ENCODE data around the gene USPL1.

USPL1 gene

DNA sequence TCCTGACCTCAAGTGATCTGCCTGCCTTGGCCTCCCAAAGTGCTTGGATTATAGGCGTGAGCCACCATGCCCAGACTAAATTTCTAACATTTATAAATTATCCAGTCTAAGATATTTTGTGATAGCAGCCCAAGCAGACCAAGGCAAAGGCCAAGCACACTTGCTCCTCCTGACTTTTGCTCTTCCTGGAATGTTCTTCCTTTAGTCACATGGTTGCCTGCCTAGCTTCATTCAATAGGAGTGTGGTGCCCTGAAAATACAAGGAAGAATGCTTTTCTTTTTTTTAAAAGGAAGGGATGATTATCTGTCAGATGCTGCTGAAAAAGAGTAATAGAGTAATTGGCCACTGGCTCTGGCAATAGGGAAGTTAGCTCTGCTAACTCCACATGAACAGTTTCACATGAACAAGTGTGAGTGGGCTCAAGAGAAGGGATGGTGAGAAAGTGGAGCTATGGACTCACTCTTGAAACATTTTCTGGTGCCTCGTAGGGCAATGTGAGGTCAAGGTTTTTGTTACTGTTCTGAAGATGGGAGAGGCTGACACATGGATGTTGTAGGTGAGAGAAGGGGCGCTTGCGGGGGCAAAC lies 47.1 kb downstream of the USPL1 start:
- DNase-seq = no peak

DNA sequence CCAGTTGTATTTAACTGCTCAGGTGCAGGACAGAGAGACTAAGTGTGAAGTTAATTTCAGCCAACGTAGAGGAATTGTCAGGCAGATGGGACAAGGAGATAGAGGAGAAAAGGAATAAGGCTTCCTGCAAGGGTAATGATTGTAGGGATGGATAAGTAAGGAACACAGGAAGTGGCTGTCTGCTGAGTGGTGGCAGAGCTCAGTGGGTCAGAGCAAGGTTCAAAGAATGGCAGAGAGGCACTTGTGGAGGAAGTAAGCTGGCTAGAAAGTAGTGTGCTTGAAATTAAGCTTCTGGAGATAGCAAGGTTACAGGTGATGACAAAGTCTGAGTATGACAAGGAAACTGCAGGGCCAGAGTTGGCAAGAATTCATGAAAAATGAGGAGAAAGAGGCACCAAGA lies 47.9 kb downstream of the USPL1 start:
- DNase-seq = no peak

GRCh38 chr13:30666113-30666512 lies 48.4 kb downstream of the USPL1 start:
- no peak for DNase-seq

GRCh38 chr13:30667014-30667413 lies 49.3 kb downstream of the USPL1 start:
- DNase-seq = no peak

GRCh38 chr13:30668312-30668711 lies 50.6 kb downstream of the USPL1 start:
- no peak for DNase-seq

GRCh38 chr13:30671271-30671815 lies 53.6 kb downstream of the USPL1 start:
- no peak for DNase-seq

DNA sequence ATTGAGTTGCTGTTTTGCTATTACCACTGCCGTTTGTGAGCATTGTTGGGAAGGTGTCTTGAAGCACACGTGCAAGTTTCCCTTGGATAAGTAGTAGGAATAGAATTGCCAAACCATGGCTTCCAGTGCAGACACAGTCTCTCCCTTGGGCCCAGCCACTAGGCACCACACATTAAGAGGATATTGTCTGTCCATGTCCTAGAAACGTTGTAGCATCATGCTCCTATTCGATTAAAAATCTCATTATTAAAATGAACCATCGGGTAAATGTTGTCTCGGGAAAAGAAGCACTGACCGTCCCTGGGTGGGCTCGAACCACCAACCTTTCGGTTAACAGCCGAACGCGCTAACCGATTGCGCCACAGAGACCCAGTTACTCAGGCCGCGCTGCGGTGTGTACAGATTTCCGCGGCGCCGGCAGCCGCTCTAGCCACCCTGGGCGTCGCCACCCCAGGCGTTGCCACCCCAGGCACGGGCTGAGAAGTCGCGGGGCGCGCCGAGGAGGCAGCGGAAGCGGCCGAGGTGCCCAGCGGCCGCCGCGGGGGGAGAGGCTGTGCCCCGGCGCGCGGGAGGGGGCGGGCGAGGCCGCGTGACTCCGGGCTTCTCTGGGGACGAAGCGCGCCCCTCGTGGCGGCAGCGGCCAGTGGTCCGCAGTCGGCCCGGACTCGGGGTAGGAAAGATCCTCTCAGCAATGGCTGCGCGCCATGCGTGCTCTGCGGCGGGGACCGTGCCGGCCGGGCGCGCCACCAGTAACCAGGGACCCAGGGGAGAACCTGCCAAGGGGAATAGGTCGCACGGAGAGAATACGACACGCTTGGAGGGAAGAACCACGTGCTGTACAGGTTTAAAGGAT lies 56.2 kb downstream of the USPL1 start:
- peak; percentile 95 for DNase-seq

- no peak for DNase-seq
Measured at GRCh38 chr13:30675717-30676116, 58.0 kb downstream of the USPL1 start.

DNA sequence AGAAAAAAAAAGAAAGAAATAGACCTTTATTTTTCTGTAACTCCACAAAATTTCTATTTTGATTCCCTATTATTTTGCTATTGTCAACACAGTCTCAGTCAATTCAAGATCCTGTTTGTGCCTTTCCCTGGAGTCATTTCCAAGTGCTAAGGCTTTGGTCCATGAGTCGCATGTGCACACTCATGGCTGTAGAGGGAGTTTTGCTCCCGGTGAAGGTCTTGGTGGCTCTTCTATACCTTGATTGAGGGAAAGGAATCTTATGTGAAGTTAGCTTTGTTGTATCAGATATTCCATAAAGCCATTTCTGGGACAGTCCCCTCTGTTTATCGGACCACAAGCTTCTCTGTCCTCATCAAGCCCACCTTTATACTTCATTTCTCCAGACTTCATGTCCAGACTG lies 59.0 kb downstream of the USPL1 start:
- no peak for DNase-seq

DNA sequence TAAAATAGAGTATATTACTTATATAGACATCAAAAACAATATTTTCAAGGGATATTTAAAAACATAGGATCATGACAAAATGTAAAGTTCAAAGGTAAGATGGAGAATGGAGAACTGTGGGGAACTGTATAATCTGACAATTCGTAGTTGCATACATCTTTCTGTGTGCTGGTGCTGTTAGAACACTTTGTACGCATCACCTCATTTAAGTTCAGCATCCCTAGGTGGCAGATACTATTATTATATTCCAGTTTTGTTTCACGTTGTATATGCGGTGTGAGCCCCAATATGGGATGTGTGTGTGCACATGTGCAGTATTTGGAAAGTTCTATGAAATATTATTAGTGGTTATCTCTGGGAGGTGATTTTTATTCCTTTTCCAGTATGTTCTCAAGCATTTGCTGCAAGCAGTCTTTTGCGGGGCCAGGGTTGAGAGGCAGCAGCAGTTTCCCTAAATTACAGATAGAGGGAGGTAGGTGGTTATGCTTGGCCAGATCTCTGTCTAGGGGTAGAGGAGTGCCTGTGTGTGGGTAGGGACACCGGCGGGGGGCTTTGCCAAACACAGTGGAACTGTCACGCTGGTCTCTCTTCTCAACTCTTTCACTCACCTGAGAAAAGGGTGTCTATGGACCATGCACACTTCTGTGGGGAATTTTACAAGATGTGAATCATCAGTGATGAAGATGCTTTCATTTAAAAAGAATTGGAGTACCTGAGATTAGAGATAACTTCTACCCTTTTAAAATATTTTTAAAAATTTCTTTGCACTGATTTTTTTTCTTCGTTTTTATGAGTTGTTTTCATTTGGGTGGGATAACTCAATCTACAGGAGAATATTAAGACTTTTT lies 62.0 kb downstream of the USPL1 start:
- peak; percentile 28 for DNase-seq

DNA sequence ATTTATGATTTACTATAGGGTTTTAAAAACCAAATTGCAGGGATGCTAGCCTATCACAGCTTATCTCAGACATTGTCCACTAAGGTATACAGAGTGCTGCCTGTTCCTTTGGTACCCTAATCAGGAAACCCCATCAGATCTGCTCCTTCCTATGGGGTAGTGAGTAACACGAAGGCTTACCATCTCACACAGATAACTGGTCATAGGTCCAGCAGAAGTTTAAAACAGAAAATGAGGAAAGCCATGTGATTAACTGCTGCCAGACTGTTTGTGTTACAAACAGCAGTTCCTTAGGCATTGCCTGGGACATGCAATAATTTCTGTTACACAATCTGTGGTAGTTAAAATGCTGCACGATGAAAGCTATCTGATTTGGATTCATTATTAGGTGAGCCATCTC lies 64.1 kb downstream of the USPL1 start:
- no peak for DNase-seq

DNA sequence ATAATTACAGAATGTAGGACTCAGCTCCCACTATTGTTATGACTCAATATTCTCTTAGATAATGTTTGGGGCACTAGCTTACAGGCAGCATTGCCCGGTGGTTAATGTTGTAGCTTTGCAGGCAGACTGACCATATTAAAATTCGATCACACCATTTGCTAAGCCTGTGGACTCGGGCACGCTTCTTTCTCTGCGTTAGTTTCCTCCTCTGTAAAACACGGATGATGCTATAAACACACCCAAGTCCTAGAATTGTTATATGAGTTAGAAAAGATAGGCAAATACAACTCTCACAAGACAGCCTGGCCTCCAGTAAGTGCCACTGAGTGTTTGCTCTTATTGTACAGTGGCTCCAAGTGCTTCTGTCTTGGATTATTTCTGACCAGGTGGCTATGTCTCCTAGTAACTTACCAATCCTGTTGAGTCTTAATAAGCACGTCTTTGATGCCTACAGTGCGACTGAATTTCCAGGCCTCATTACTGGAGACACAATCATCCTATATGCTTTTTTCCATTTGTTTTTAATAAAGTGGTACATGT lies 67.7 kb downstream of the USPL1 start:
- no peak for DNase-seq

DNA sequence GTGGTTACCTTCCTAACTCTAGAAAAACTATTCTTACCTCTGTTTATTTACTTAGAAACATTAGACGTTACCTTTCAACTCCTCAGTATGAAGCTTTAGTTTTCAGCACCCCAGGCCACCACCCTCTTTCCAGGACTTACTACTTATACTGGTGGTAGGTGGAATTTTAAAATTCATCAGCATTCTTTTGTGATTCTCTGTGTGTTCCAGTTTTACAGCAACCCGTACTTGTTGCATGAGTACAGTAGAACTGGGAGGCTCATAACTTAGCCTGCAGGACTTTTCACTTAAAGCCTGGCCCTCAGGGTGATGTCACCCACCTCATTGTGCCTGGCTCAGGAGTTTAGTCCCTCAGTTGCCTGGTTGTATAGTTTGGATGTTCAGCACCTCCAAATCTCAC lies 68.3 kb downstream of the USPL1 start:
- no peak for DNase-seq

GRCh38 chr13:30687601-30688000 lies 69.9 kb downstream of the USPL1 start:
- DNase-seq = no peak

GRCh38 chr13:30689752-30690151 lies 72.0 kb downstream of the USPL1 start:
- no peak for DNase-seq

- peak; percentile 64 for DNase-seq
Measured at GRCh38 chr13:30690282-30691188, 72.8 kb downstream of the USPL1 start.

DNA sequence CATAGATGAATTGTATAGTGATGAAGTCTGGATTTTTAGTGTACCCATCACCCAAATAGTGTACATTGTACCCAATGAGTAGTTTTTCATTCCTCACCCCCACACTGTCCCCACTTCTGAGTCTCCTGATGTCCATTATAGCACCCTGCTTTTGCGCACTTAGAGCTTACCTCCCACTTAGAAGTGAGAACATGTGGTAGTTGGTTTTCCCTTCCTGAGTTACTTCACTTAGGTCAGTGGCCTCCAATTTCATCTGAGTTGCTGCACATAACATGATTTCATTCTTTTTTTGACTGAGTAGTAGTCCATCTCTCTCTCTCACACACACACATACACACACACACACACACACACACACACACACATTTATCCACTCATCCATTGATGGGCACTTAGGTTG lies 74.4 kb downstream of the USPL1 start:
- DNase-seq = no peak

GRCh38 chr13:30696278-30697176 lies 78.8 kb downstream of the USPL1 start:
- DNase-seq = no peak

DNA sequence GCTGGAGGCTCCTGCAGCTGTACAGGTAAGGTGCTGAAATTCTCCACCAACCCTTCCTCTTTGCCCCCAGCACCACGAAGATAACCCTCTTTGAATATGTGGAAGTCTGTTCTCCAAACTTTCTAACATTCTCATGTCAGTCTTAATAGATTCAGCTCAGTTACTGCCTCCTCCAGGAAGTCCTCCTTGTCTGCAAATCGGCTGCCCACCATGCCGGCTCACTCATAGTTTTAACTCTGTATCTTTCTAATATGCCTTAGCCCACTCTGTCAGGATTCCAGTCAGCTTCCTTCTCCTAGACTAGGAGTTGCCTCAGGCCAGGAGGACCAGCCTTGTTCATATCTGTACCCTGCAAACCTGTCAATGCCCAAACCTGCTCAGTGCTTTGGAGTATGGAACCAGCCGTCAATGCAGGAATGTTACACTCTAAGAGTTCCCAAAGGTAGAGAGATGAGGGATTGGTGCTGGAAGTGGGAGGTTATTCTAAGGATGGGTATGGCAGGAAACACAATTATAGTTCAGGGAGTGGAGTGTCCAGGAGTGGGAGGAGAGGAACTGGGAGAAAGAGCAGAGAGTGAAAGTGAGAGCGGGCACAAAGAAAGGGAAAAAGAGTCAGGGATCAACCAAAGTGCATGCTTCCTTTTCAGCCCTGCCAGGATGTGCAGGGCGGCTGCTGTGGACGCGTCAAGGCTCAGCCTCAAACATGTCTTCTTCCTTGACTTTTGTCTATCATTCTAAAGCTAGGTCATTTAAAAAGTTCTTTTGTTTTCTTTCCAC lies 79.6 kb downstream of the USPL1 start:
- DNase-seq = no peak

- DNase-seq = no peak
Measured at GRCh38 chr13:30697996-30698401, 80.3 kb downstream of the USPL1 start.

Data from CD4-positive, alpha-beta T cell treated with Interleukin-15 for 1 hour (primary cell).